Measurements from ENCODE around the gene CBX8. TPM values are rescaled to one million over a fixed set of nuclear protein-coding genes. Genes with fewer than 3 reads are reported as not detected.
A peak's percentile ranks its signal among the peaks of the same experiment; 100 is the strongest.

Gene CBX8
- total and polyA plus RNA-seq, 7 donors: 0.40 to 3.5 (median 1.3) TPM

GRCh38 chr17:79832218-79833109 is 35.6 kb upstream of the CBX8 start:
- TF ChIP-seq, protein P1, sequence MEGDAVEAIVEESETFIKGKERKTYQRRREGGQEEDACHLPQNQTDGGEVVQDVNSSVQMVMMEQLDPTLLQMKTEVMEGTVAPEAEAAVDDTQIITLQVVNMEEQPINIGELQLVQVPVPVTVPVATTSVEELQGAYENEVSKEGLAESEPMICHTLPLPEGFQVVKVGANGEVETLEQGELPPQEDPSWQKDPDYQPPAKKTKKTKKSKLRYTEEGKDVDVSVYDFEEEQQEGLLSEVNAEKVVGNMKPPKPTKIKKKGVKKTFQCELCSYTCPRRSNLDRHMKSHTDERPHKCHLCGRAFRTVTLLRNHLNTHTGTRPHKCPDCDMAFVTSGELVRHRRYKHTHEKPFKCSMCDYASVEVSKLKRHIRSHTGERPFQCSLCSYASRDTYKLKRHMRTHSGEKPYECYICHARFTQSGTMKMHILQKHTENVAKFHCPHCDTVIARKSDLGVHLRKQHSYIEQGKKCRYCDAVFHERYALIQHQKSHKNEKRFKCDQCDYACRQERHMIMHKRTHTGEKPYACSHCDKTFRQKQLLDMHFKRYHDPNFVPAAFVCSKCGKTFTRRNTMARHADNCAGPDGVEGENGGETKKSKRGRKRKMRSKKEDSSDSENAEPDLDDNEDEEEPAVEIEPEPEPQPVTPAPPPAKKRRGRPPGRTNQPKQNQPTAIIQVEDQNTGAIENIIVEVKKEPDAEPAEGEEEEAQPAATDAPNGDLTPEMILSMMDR (IDR thresholded peaks at IDR 0.05): no peak
- Histone ChIP-seq H3K9me3 (no peaks in the 10 kb centered on the region), H3K4me1 (peaks cover 20% of the 10 kb centered on the region), H3K36me3 (ENCODE audit: insufficient read depth in 1 of 2, low read depth in 1 of 2) (peaks cover 0 to 16% of the 10 kb centered on the region in 2 donors), H3K4me3 (peak overlapping the region; percentile 43), H3K27ac (no peak overlapping the region), H3K27me3 (ENCODE audit: insufficient read depth in 3 of 3, low read length in 2 of 3) (peaks cover 0 to 11% (median 8%) of the 10 kb centered on the region in 3 donors)
- ATAC-seq (peak in 3 of 4 donors; percentile 15 to 66 (median 21)), DNase-seq (no peak)
- intact Hi-C loops (cut with DNase I): no loop called here
- WGBS, 3 donors: 30 to 38% (median 31%) methylated on average over 42 to 72 of the region's 72 CpGs

- TF ChIP-seq, protein P1 (IDR thresholded peaks at IDR 0.05): no peak
- intact Hi-C loops (cut with DNase I): no loop called here
- 20 to 33% (median 24%) methylated on average over 22 to 33 of the region's 33 CpGs for WGBS, 3 donors
- Histone ChIP-seq H3K27me3 (ENCODE audit: insufficient read depth in 3 of 3, low read length in 2 of 3) (peaks cover 0 to 14% (median 5%) of the 10 kb centered on the region in 3 donors), H3K36me3 (ENCODE audit: insufficient read depth in 1 of 2, low read depth in 1 of 2) (peaks cover 0 to 16% of the 10 kb centered on the region in 2 donors), H3K9me3 (no peaks in the 10 kb centered on the region), H3K4me1 (peaks cover 12% of the 10 kb centered on the region), H3K4me3 (peak overlapping the region; percentile 43), H3K27ac (no peak overlapping the region)
- ATAC-seq (peak; percentile 49 to 84 (median 74)), DNase-seq (peak; percentile 68 to 78)
These were observed 34.7 kb upstream of the CBX8 start for GRCh38 chr17:79831265-79832217.

- 91 to 97% (median 96%) methylated on average over 8 of the region's 8 CpGs for WGBS, 3 donors
- Histone ChIP-seq H3K27me3 (ENCODE audit: insufficient read depth in 3 of 3, low read length in 2 of 3) (peaks cover 0 to 22% (median 5%) of the 10 kb centered on the region in 3 donors), H3K4me1 (peaks cover 12% of the 10 kb centered on the region), H3K27ac (no peak overlapping the region), H3K36me3 (ENCODE audit: insufficient read depth in 1 of 2, low read depth in 1 of 2) (peaks cover 0 to 16% of the 10 kb centered on the region in 2 donors), H3K4me3 (no peak overlapping the region), H3K9me3 (no peaks in the 10 kb centered on the region)
- ATAC-seq (no peak), DNase-seq (no peak)
- intact Hi-C loops (cut with DNase I): no loop called here
- TF ChIP-seq, protein P1 (IDR thresholded peaks at IDR 0.05): no peak
These were observed 33.9 kb upstream of the CBX8 start for GRCh38 chr17:79830763-79831264.

- ATAC-seq (no peak), DNase-seq (no peak)
- H3K9me3 ChIP-seq: no peaks in the 10 kb centered on the region
- H3K27me3 ChIP-seq (ENCODE audit: insufficient read depth in 3 of 3, low read length in 2 of 3): peaks cover 0 to 25% (median 5%) of the 10 kb centered on the region in 3 donors
- H3K27ac ChIP-seq: no peak overlapping the region
- 75 to 81% (median 76%) methylated on average over 8 of the region's 8 CpGs for WGBS, 3 donors
- H3K4me1 ChIP-seq: peaks cover 12% of the 10 kb centered on the region
- H3K4me3 ChIP-seq: no peak overlapping the region
- TF ChIP-seq, protein P1 (IDR thresholded peaks at IDR 0.05): no peak
- peaks cover 0 to 16% of the 10 kb centered on the region in 2 donors for H3K36me3 ChIP-seq (ENCODE audit: insufficient read depth in 1 of 2, low read depth in 1 of 2)
- intact Hi-C loops (cut with DNase I): no loop called here
These were observed 33.4 kb upstream of the CBX8 start for GRCh38 chr17:79830303-79830702.

All from psoas muscle (tissue), 8 donors.